Measurements from ENCODE around the gene CREB3. TPM values are rescaled to one million over a fixed set of nuclear protein-coding genes. Genes with fewer than 3 reads are reported as not detected.
A peak's percentile ranks its signal among the peaks of the same experiment; 100 is the strongest.

Gene CREB3
- total RNA-seq, 1 donor from 2014 or later = 16.9 TPM

DNA sequence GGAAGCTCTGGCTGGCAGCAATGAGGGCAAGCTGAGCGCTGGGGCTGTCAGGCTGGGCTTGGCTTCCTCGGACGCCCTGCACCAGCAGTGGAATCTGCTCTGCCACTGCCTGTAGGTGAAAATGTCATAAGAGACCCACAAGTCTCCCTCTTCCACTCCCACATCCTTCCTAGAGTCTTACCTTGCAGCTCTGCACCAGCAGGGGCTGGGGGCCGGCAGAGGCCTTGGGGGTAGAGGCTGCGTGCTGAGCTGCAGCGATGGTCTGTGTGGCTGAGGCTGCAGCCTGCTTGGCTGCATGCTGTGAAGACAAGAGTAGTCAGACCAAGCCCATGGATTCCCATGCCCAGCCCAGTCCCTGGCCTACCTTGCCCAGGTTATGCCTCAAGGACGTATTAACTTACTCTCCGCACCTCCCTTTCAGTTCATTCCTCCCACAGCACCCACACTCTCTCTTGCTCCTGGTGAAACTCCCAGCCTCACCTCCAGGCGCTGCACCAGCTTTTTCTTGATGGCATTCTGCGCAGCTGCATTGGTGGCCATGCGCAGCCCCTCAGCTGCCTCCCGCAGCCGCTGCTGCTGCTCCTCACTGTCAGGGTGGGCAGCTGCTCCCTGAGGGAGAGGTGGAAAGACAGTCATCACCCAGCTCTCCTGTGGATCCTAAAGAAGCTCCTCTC, 17.8 kb upstream of the CREB3 start:
- DNase-seq (no peak), ATAC-seq (ENCODE audit: low read depth) (no peak)
- Mint-ChIP-seq H3K9me3 (no peaks in the 10 kb centered on the region), H3K4me1 (peaks cover 20% of the 10 kb centered on the region), H3K36me3 (ENCODE audit: low read depth) (peaks cover 94% of the 10 kb centered on the region), H3K27ac (no peak overlapping the region), H3K4me3 (no peak overlapping the region), H3K27me3 (no peaks in the 10 kb centered on the region)
- POLR2A ChIA-PET = no interaction called here
- intact Hi-C loops (cut with micrococcal nuclease) = loop anchor here (5.0 kb wide), 1 partner anchor 32 kb away; no protein-coding TSS in a partner anchor
- CTCF ChIA-PET = interaction anchor here (2.5 kb wide), 1 partner anchor 18 kb away, joined by 8 read pairs; no protein-coding TSS in a partner anchor
- TF ChIP-seq, protein P1, sequence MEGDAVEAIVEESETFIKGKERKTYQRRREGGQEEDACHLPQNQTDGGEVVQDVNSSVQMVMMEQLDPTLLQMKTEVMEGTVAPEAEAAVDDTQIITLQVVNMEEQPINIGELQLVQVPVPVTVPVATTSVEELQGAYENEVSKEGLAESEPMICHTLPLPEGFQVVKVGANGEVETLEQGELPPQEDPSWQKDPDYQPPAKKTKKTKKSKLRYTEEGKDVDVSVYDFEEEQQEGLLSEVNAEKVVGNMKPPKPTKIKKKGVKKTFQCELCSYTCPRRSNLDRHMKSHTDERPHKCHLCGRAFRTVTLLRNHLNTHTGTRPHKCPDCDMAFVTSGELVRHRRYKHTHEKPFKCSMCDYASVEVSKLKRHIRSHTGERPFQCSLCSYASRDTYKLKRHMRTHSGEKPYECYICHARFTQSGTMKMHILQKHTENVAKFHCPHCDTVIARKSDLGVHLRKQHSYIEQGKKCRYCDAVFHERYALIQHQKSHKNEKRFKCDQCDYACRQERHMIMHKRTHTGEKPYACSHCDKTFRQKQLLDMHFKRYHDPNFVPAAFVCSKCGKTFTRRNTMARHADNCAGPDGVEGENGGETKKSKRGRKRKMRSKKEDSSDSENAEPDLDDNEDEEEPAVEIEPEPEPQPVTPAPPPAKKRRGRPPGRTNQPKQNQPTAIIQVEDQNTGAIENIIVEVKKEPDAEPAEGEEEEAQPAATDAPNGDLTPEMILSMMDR (IDR thresholded peaks at IDR 0.05) = no peak

DNA sequence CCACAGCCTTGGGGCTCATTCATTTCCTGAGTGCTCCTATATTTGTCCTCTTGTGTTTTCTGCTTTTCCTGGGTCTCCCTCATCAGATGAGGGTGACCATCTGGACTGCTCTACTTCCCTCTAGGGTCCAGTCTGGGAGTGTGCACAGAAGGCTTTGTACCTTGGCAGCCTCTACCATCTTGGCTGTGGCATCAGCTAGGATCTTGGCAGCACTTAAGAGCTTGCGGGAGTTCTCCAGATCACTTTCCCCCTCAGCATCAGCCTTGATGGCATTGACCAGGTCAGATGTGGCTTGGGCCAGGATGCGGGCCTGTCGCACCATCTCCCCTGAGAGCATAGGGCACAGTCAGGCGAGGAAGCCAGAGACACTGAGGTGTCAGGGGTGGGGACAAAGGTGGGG, 16.2 kb upstream of the CREB3 start:
- CTCF ChIA-PET = interaction anchor here (2.0 to 2.5 kb wide), 2 partner anchors 14 to 20 kb away, joined by 6 to 8 read pairs; no protein-coding TSS in a partner anchor
- POLR2A ChIA-PET = interaction anchor here (1.3 kb wide), 1 partner anchor 16 kb away, joined by 3 read pairs; the partner anchor contains the start of genes CREB3 and TLN1

DNA sequence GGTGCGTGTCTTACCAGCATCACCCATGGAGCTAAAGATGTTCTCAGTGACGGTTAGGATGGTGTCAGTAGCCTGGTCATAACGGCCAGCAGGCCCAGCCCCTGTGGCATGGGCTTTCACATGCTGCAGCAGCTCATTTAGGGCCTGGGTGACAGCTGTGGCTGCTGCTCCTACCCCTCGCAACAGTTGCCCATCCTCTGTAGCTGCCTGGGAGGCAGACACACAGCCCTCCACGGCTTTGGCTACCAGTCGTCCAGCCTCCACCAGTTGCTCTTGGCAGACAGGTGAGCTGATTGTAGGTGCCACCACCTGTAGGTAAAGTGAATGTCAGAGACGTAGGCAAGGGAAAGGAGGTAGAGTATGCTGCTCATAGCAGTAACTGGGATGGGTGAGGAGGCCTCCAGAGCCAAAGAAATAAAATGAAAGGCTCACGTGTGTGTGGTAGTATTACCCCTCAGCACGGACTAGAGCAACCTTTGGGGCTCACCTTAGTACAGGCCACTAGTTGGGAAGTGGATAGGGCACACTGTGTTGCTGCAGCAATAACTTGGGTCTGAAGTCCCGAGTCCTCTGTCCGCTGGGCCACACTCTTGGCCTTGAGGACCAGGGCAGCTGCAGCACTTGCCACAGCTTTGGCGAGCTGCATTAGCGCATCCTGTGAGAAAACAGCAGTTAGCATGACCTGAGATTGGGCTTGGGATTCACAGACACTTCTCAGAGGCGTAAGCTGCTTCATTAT, 15.2 kb upstream of the CREB3 start:
- DNase-seq (no peak), ATAC-seq (ENCODE audit: low read depth) (no peak)
- Mint-ChIP-seq H3K9me3 (no peaks in the 10 kb centered on the region), H3K4me1 (peaks cover 26% of the 10 kb centered on the region), H3K36me3 (ENCODE audit: low read depth) (peaks cover 98% of the 10 kb centered on the region), H3K27ac (peak overlapping the region; percentile 56), H3K4me3 (no peak overlapping the region), H3K27me3 (no peaks in the 10 kb centered on the region)
- TF ChIP-seq, protein P1 (IDR thresholded peaks at IDR 0.05) = no peak
- intact Hi-C loops (cut with micrococcal nuclease) = loop anchor here (5.0 kb wide), 1 partner anchor 35 kb away; no protein-coding TSS in a partner anchor
- ChIA-PET CTCF (interaction anchor here (2.0 to 3.1 kb wide), 2 partner anchors 13 to 21 kb away, joined by 6 to 19 read pairs; no protein-coding TSS in a partner anchor), POLR2A (interaction anchor here (1.0 to 3.3 kb wide), 3 partner anchors 14 to 29 kb away, joined by 3 to 38 read pairs (median 3); partner anchors contain the start of genes CREB3 and TLN1)

More for the DNA sequence above, 16.2 kb upstream of the CREB3 start:
- DNase-seq (no peak), ATAC-seq (ENCODE audit: low read depth) (no peak)
- TF ChIP-seq, protein P1 (IDR thresholded peaks at IDR 0.05) = no peak
- Mint-ChIP-seq H3K27me3 (no peaks in the 10 kb centered on the region), H3K4me1 (peaks cover 26% of the 10 kb centered on the region), H3K4me3 (no peak overlapping the region), H3K9me3 (no peaks in the 10 kb centered on the region), H3K36me3 (ENCODE audit: low read depth) (peaks cover 98% of the 10 kb centered on the region), H3K27ac (no peak overlapping the region)
- intact Hi-C loops (cut with micrococcal nuclease) = loop anchor here (5.0 kb wide), 1 partner anchor 34 kb away; no protein-coding TSS in a partner anchor

DNA sequence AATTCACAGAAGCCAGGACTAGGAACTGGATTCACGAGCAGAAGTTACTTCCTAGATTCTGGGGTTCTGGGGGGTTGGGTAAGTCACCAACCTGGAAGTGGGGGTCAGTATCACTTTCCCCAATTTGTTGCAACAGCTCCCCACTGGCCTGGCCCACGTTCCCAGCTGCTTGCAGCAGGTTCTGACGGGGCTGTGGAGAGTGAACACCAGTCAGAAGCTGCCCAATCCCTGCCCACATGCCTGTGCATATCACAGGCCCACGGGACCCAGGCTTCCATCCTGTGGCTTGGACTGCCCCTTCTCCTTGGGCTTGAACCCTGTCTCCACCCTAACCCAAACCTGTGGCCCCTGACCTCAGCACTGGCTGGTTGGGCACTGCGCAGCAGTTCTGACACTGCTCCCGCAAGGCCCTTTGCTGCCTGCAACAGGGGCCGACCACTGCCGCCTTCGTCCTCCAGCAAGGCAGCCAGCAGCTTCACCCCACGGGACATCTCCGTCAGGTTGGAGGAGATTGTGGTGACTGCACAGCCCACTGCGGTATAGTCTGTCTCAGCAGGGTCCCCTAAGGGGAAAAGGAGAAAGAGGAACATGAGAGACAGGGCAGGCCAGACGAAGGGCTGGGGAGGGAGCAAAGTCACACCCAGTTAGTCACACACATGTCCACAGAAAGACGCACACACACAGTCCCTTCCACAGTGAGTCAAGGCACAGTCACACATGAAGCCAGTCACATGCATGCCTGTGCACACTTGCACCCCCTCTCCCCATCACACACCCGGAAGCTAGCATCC, 13.6 kb upstream of the CREB3 start:
- Mint-ChIP-seq H3K9me3 (no peaks in the 10 kb centered on the region), H3K27me3 (no peaks in the 10 kb centered on the region), H3K27ac (peak overlapping the region; percentile 85), H3K36me3 (ENCODE audit: low read depth) (peaks cover 98% of the 10 kb centered on the region), H3K4me1 (peaks cover 26% of the 10 kb centered on the region), H3K4me3 (peak overlapping the region; percentile 32)
- TF ChIP-seq, protein P1 (IDR thresholded peaks at IDR 0.05) = no peak
- CTCF ChIA-PET = interaction anchor here (0.8 to 3.1 kb wide), 5 partner anchors 10 to 115 kb away, joined by 3 to 19 read pairs (median 3); no protein-coding TSS in a partner anchor
- ATAC-seq (ENCODE audit: low read depth) (peak; percentile 98), DNase-seq (peak; percentile 56)
- intact Hi-C loops (cut with micrococcal nuclease) = loop anchor here (1.0 to 5.0 kb wide), 7 partner anchors 9 to 115 kb away; partner anchors contain the start of genes CD72, CREB3 and TLN1
- POLR2A ChIA-PET = interaction anchor here (0.5 to 3.3 kb wide), 15 partner anchors 9 to 113 kb away, joined by 3 to 38 read pairs (median 4); partner anchors contain the start of genes ARHGEF39, CCDC107, CREB3 and RMRP

All from activated B cell treated with CpG ODN at 0.5 μM for 24 hours (primary cell).